Pancreas (tissue), 10 donors: ENCODE results near the gene RERG. TPM values are rescaled to one million over a fixed set of nuclear protein-coding genes. Genes with fewer than 3 reads are reported as not detected.
"Not testable (repeated sequence)": the region's sequence is repeated elsewhere in the genome, so short reads cannot be mapped to it uniquely, and the experiment has no call there.

Source experiments
- ATAC-seq, 4 donors: fragments of 200-7000 bp; cut with Tn5 transposase; one replicate each; pipeline versions ENCODE4 v1.8.0 to v1.9.1; 2020; ENCODE audit warnings: mild to moderate bottlenecking in 4 of 4, moderate library complexity in 4 of 4
- DNase-seq, 6 donors: peaks; one replicate each; pipeline ENCODE4 v3.0.0-alpha.2; 2020
- FAIRE-seq: peaks from 2 replicates; lab custom pipeline; 2012; peaks lifted over from hg19 to GRCh38; lab: Jason Lieb, UNC
- H3K27ac ChIP-seq, 4 donors: fragments of 200-600 bp; sonication (generic); 1 replicate in 3 of 4; 2 replicates in 1 of 4; pipeline versions ENCODE4 v1.5.0 to v1.8.0; 2020
- H3K27me3 ChIP-seq, 4 donors: fragments of 200-600 bp; one replicate each; pipeline ENCODE4 v1.8.0; 2021
- H3K36me3 ChIP-seq, 3 donors: fragments of 200-600 bp; sonication (generic) in 1 of 3; one replicate each; pipeline versions ENCODE4 v1.5.0 to v1.8.0; 2020 to 2021
- H3K4me1 ChIP-seq, 3 donors: fragments of 200-600 bp; one replicate each; pipeline ENCODE4 v1.8.0; 2021
- H3K4me3 ChIP-seq, 4 donors: fragments of 200-600 bp; sonication (generic) in 2 of 4; one replicate each; pipeline versions ENCODE4 v1.5.0 to v1.8.0; 2020 to 2021
- H3K9me3 ChIP-seq, 4 donors: fragments of 200-600 bp; one replicate each; pipeline ENCODE4 v1.8.0; 2021
- CTCF ChIP-seq, 4 donors: fragments of 200-600 bp; sonication (generic) in 3 of 4; IDR thresholded peaks; one replicate each; pipeline versions ENCODE4 v1.5.0 to v1.8.0; 2021; ENCODE audit warnings: antibody characterized with exemption in 4 of 4
- WGBS, 2 donors: extraction: QIAGEN DNeasy Blood & Tissue Kit; methylation state at CpG; one replicate each; pipeline ENCODE4 v1.1.7; 2013; 5-methylcytosine and 5-hydroxymethylcytosine counted together
- intact Hi-C, 3 donors: fragments of 100-400 bp; cut with DNase I; formaldehyde crosslinking; loops; one replicate each; pipeline versions ENCODE4 v1.11.1 to v1.14.2; 2022
- polyA plus RNA-seq, 2 donors: library from polyadenylated mRNA; stranded (reverse); fragments of 200-250 nt; gene quantifications; one replicate each; pipeline ENCODE4 v1.2.3, GENCODE V29; 2013
- total RNA-seq, 6 donors: library from RNA; stranded (reverse); fragmentation: NEBNext Ultra II Directional in 4 of 6; extraction: Animal tissue kit (Norgen Biotek cat#: 25700) in 4 of 6; gene quantifications; one replicate each; pipeline versions ENCODE4 v1.2.1 to v1.2.4, GENCODE V29; 2021 to 2023
- donor health status: healthy with polysubstance abuse.
- donor health status: DM: no; HTN: no; CAD: no; lungs with moderate emphysema.
- donor health status: DM: no; HTN: no; CAD: no.
- donor health status: control.
- donor health status: control.
- donor health status: Bipolar disorder and iron deficiency.
- donor health status: DM: yes; HTN: yes; CAD: no.
- donor health status: DM: no; HTN: no; CAD: no.
- donor health status: DM: no; HTN: no; CAD: no.
- donor health status: DM: yes; HTN: yes; CAD: no.

The RERG gene
- total and polyA plus RNA-seq, 8 donors = 2.0 to 10.4 (median 5.5) TPM

GRCh38 chr12:15231493-15231892 lies 10.3 kb upstream of the RERG start:
- FAIRE-seq (no peak), ATAC-seq (no peak), DNase-seq (no peak)
- Histone ChIP-seq H3K9me3 (no peaks in the 10 kb centered on the region), H3K27ac (no peak overlapping the region), H3K4me3 (no peak overlapping the region), H3K4me1 (no peaks in the 10 kb centered on the region), H3K27me3 (no peaks in the 10 kb centered on the region), H3K36me3 (no peaks in the 10 kb centered on the region)
- 48 to 60% methylated on average over 1 of the region's 1 CpG for WGBS, 2 donors
- no peak for TF ChIP-seq CTCF (IDR thresholded peaks at IDR 0.05)
- intact Hi-C loops = loop anchor here in 1 of 3 donors (5.0 kb wide), 1 partner anchor 214 kb away; no protein-coding TSS in a partner anchor

GRCh38 chr12:15230751-15231150 lies 9.5 kb upstream of the RERG start:
- H3K27ac ChIP-seq = no peak overlapping the region
- ATAC-seq (no peak), DNase-seq (no peak), FAIRE-seq (no peak)
- no peaks in the 10 kb centered on the region for H3K36me3 ChIP-seq
- H3K9me3 ChIP-seq = no peaks in the 10 kb centered on the region
- intact Hi-C loops = loop anchor here in 1 of 3 donors (5.0 kb wide), 1 partner anchor 213 kb away; no protein-coding TSS in a partner anchor
- no peaks in the 10 kb centered on the region for H3K4me1 ChIP-seq
- no peaks in the 10 kb centered on the region for H3K27me3 ChIP-seq
- TF ChIP-seq CTCF (IDR thresholded peaks at IDR 0.05) = no peak
- H3K4me3 ChIP-seq = no peak overlapping the region

GRCh38 chr12:15230137-15230536 lies 8.9 kb upstream of the RERG start:
- H3K27me3 ChIP-seq = no peaks in the 10 kb centered on the region
- H3K4me1 ChIP-seq = no peaks in the 10 kb centered on the region
- DNase-seq = no peak
- no peak for TF ChIP-seq CTCF (IDR thresholded peaks at IDR 0.05)
- no peak overlapping the region for H3K27ac ChIP-seq
- H3K4me3 ChIP-seq = no peak overlapping the region
- no peaks in the 10 kb centered on the region for H3K36me3 ChIP-seq
- ATAC-seq = no peak
- intact Hi-C loops = loop anchor here in 1 of 3 donors (5.0 kb wide), 1 partner anchor 213 kb away; no protein-coding TSS in a partner anchor
- no peak for FAIRE-seq
- H3K9me3 ChIP-seq = no peaks in the 10 kb centered on the region

- Histone ChIP-seq H3K27ac (no peak overlapping the region), H3K4me3 (no peak overlapping the region), H3K27me3 (no peaks in the 10 kb centered on the region), H3K36me3 (no peaks in the 10 kb centered on the region), H3K9me3 (no peaks in the 10 kb centered on the region), H3K4me1 (no peaks in the 10 kb centered on the region)
- DNase-seq (peak in 4 of 6 donors; percentile 20 to 58 (median 32)), FAIRE-seq (peak; percentile 93), ATAC-seq (peak in 3 of 4 donors; percentile 72 to 79 (median 78))
- peak; percentile 27 to 54 (median 41) for TF ChIP-seq CTCF (IDR thresholded peaks at IDR 0.05)
- 7 to 9% methylated on average over 5 of the region's 5 CpGs for WGBS, 2 donors
- intact Hi-C loops = no loop called here
Observed at GRCh38 chr12:15227004-15227679, 5.9 kb upstream of the RERG start.

GRCh38 chr12:15225863-15226218 lies 4.6 kb upstream of the RERG start:
- H3K27ac ChIP-seq, ATAC-seq, intact Hi-C loops, H3K4me3 ChIP-seq, DNase-seq, H3K4me1 ChIP-seq, H3K27me3 ChIP-seq, H3K36me3 ChIP-seq, FAIRE-seq, H3K9me3 ChIP-seq: not testable (repeated sequence)
- WGBS, 2 donors = 55 to 76% methylated on average over 3 of the region's 3 CpGs
